GM21367 (cell line): ENCODE data around the gene ITGB2.
"Not testable (repeated sequence)": the region's sequence is repeated elsewhere in the genome, so short reads cannot be mapped to it uniquely, and the experiment has no call there.

ENCODE experiments used
- ATAC-seq: cut with Tn5 transposase; IDR thresholded peaks from one replicate; pipeline ENCODE4 v1.9.1; 2021; ENCODE audit not compliant: unreplicated experiment

Gene ITGB2

DNA sequence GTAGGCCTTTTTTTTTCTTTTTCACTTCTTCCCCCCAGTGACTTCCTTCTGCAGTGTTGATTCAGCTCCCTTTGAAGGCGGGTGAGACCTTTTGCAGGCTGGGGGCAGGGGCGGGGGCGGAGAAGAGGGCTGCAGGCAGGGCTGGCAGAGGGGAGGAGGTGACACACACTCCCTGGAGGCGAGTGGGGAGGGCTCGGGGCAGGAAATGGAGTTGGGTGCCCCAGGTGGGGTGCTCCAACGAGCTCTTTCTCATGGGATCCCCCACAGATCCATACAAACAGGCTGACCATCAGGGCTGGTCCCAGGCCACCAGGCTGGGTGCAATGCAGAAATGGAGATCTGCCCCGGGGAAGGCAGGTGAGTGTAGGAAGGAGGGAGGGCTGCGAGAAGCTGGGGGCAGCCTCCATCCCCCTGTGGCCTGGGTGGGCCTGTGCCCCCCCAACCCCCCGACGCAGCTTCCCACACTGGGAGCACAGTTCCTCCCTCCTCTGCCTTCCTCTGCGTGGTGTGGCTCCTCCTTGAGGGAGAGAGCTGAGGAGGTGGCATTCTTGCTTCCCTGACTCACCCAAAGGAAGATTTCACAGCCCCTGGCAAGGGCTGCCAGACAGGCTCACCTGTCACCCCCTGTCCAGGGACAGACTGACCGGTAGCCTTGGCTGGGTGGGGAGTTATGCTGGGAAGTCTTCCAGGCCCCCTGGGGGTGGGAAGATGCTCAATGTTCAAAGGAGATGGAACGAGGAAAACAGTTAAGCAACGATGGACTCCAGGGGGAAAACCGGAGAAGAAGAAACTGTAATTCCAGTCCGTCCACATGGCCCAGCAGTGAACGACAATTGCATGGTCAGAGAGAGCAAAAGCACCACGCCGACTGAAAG lies 7.1 kb upstream of the ITGB2 start:
- no peak for ATAC-seq

DNA sequence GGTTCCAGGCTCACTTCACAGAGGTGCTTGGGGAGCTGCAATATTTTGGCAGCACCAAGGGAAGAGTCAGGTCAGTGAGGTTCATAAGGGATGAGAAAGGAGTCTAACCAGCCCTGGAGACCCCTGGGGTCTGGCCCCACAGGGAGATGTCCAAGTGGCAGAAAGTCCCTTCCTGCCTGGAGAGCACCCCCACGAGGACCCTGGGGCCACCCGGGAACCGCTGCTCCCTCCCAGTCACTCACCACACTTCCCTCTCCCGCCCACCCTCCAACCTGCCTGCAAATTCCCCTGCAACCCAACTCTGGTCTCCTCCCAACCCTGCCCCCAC lies 6.5 kb upstream of the ITGB2 start:
- no peak for ATAC-seq

DNA sequence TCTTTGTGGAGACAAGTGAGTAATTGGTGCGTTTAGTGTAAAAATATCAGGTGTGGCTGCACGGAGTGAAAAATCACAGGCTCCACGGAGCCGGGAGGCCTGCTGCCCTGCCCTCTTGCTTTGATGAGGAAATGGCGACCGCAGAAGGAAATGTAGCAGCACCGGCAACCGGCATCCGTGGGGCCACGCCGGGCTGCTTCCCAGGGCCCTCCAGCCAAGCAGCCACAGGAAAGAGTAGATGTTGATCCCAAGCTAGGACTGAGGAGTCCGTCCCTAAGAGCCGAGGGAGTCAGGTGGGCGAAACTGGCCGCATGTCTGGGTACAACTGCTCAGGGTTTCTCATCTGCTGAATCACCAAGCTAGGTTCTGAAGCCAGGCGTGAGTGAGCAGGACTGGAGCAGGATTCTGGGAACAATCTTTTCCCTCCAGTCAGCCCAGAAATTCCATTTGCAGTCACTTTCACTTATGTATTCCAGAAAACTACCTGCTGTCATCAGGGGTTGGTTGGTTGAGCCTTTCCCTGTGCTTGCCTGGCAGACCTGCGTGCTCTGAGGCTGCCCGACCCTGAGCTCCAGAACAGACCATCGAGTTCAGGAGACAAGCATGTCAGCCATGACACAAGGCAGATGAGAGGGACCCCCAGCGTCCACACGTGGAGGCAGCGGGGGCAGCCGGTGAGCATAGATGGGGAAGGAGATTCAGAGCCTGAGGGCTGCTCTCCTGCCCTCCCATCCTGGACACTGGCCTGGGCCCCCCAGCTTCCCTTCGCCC lies 5.8 kb upstream of the ITGB2 start:
- ATAC-seq, result no peak

DNA sequence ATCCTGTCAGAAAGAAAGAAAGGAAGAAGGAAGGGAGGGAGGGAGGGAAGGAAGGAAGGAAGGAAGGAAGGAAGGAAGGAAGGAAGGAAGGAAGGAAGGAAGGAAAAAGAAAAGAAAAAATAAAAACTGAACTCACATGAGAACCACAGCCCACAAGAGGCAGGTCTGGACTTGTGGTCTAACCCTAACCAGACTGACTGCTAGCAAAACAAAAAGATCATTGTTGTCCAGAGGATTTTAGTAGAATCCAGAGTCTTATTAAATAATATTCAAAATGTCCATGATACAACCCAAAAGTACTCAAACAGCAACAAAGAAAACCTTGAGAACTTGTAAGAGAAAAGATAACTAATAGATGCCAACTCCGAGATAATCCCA lies 4.7 kb upstream of the ITGB2 start:
- no peak for ATAC-seq

DNA sequence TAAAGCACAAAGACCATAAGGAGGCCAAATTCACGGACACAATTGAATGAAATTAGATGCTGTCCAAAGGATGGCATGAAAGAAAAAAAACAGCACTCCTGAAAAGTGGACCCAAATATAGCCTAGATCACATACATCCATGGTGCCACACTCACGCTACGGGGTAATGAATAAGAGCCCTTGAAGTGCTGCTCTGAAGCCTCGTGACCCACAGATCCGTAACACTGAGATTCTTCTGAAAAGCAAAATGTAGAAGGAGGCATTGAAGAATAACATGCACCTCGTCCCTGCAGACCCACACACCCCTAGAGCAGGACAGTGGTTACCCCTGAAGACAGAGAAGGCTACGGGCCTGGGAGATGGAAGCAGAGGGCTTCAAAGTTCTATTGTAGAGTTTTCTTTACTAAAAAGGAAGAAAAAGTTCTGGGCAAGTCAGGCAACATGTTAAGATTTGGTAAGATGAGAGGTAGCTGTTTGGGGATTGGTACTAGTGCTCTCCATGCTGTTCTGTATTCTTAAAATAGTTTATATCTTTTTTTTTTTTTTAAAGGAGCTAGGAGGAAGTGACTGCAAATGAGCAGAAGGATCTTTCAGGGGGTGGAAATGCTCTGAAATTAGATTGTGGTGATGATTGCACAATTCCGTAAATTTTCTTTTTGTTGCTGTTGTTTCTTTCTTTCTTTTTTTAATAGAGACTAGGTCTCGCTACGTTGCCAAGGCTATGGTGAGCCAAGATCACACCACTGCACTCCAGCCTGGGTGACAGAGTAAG lies 4.1 kb upstream of the ITGB2 start:
- no peak for ATAC-seq

DNA sequence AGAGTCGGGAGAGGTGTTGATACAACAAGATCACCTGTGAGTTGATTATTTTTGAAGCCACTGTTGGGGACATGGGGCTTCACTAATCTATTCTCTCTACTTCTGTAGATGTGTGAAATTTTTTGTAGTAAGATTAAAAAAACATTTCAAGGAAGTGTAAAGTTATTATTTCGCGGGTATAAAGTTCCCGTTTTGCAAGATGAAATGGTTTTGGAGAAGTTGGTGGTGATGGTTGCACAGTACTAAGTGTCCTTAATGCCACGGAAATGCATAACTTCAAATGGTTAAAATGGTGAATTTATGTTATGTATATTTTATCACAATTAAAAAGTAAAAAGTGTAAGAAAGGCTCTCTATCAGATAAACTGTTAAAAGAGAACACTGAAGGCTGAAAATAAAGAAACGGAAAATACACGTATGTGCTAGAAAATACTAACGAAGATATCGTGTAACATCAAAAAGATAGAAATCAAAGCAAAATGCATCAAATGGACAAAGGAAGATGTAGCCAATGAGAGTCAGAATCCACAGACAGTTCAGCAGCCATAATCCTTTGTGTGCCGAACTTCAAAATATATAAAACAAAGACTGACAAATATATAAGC lies 2.9 kb upstream of the ITGB2 start:
- no peak for ATAC-seq

DNA sequence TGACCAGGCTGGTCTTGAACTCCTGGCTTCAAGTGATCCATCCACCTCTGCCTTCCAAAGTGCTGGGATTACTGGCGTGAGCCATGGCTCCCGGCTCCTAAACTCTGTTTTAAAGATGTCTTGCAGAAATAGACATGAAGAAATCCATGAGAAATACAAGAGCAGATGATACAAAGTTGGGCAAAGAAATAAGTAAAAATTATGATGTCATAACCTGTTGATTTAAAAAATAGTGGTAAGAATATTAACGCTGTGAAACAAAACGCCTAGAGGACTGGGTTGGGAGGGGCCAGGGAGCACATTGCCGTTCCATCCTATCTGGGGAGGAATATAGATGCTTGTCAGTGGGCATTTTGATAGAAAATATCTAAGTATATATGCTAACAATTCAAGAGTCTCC lies 1.2 kb upstream of the ITGB2 start:
- no peak for ATAC-seq

DNA sequence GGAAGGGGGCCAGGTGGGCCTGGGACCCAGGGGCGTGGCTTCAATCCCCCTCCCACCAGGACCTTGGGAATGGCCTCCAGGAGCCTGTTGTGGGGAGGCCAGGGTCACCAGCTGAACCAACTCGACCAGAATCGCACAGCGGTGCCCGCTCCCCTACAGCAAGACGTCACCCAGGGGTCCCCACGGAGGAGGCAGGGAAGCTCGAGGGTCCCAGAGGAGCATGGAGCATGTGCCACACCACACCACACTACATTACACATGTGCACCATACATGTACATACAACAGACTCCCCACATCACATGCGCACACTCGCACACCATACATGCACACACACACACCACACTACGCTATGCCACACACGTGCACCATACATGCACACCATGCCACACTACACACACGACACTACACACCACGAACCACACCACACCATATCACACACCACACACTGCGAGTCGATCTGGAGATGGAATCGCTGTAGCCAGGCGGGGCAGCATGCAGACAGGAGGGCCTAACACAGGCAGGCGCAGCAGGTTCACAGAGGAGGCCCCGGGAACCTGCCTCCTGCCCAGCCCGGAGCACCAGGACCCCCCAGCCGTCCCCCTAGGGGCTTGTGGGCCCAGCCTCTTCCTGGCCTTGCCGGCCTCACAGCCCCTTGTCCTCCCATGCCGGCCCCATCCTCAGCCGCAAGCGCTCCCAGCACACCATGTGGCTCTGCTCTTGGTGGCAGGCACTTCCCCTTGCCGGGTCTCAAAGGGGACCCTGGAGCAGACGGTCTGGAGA lies 596 bp downstream of the ITGB2 start:
- ATAC-seq, result peak; percentile 14

DNA sequence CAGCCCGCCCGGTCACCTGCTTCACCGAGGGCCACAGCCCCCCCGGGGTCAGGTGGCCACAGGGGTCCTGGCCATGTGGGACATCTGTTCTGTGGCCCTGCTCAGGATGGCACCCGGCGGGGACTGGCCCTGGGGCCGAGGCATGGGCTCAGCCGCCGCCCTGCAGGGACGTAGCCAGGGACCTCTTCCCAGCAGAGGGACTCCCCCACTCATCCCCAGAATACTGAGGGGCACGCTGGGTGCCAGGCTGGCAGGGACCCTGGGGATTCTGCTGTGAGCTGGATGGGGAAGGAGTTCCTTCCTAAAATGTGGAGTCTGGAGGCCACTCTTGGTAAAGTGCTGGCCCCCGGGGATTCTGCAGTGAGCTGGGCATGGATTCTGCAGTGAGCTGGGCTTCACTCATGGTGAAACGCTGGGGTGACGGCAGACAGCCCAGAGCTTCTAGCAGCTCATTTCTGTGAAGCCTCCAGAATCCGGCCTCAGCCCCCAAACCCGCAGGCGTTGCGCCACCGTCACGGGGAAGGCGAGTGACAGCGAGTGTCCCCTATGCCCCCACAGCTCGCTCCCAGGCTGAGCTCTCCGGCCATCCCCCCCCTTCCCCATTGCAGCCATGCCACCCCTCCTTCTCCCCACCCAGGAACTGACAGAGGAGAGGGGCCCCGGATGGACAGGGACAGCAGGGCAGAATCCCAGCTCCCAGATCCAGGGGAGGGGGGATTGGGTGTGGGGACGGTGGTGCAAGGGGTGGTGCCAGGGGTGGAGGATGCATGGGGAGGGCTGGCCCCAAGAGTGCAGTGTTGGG lies 1.4 kb downstream of the ITGB2 start:
- ATAC-seq, result no peak

DNA sequence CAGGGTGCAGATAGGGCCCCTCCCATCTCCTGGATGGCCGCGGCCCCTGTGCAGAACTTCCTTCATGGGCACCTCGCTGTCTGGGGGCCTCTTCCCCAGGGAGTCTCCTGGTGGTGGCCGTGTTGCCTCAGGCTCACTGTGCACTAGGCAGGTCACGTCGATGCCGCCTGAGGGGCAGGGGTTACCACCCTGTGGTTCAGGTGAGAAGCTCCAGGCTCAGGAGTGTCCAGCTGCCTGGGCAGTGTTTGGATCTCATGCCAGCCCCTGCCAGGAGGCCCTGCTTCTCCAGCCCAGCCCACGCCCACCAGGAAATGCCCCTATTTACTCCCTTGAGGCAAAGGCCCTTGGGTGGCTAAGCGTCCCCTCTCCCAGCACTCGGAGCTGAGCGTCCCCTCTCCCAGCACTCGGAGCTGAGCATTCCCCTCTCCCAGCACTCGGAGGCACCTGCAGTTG lies 2.1 kb downstream of the ITGB2 start:
- ATAC-seq, result no peak

DNA sequence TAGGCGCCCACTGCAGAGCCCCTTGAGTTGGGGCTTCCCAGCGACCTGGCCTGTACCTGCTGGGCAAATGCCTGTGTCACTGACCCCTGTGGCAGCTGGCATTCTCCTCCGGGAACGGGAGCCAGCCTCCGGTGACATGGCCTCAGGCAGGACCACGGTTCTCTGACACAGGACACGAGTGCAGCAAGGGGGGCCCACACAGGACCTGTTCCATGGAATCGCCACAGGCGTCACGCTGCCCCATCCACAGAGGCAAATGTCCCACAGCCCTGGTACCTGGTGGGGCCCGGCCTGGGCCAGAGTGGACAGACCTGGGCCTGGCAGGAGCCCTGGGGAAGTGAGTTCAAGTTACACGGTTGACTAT lies 2.6 kb downstream of the ITGB2 start:
- no peak for ATAC-seq

DNA sequence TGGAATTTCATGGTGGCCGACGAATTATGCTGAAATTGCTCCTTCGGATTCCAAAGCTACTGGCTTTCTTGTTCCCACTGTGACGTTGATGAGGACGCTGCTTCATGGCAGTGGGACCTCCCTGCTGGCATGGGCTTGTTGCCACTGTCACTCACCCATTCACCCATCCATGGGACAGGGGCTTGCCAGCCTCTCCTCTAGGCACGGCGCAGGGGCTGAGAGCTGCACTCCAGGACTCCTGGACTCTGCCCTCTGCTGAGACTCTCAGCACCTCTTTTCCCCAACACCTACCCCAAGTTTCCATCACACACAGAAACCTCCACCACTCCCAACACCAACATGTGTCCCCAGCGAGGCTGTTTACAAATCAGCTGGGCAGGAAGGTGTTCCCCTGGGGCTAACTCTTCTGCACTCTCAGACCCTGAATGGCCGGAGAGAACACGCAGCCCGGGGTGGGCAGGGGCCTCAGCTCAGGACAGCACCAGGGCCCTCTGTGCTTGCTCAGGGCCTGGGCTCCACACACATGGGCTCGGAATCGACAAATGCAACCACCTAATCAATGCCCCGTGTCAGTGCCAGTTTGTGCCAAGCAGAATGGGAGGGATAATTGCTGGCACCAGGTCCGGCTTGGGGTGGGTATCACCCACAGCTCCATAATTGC lies 3.1 kb downstream of the ITGB2 start:
- no peak for ATAC-seq

DNA sequence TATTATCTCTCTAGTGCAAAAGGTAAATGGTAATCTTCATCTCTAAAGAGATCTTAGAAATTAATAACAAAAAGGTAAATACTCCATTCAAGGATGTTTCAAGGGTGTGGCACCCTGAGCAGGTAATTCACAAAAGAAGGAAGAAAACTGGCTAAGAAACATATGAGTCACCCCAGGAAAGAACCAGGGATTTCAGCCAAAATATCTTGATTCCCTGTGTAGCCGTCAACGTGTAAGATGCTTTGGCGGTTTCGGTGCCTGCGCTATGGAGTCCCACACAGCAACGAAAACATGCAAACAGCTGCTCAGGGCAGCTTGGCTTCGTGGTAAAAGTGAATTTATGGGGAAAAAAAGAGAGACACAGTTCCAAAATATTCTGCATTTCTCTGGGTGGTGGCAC lies 3.7 kb downstream of the ITGB2 start:
- ATAC-seq, result no peak

DNA sequence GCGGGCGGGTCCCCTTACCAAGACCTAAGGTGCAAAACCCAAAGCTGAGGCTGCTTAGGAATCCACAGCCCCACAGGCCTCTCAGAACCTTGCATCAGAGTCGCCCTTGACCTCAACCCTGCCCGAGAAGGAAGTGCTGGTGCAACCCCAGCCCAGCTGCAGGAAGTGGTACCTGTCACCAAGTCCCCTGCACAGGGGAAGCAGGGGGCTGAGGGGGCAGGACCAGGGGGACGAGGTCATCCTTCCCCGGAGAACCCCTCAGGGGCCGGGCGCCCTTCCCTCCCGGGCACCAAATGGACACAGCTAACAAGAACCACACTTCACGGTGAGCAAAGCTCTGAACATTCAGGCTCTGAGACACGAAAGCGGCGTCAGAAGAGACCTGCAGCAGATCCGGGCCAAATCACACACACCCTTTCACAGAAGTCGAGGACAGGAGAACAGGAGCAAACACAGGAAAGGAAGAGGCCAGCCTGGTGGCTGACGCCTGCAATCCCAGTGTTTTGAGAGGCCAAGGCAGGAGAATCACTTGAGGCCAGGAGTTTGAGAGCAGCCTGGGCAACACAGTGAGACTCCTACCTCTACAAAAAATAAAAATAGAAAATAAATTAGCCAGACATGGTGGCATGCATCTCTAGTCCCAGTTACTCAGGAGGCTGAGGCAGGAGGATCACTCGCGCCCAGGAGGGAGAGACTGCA lies 6.4 kb downstream of the ITGB2 start:
- peak; percentile 52 for ATAC-seq

DNA sequence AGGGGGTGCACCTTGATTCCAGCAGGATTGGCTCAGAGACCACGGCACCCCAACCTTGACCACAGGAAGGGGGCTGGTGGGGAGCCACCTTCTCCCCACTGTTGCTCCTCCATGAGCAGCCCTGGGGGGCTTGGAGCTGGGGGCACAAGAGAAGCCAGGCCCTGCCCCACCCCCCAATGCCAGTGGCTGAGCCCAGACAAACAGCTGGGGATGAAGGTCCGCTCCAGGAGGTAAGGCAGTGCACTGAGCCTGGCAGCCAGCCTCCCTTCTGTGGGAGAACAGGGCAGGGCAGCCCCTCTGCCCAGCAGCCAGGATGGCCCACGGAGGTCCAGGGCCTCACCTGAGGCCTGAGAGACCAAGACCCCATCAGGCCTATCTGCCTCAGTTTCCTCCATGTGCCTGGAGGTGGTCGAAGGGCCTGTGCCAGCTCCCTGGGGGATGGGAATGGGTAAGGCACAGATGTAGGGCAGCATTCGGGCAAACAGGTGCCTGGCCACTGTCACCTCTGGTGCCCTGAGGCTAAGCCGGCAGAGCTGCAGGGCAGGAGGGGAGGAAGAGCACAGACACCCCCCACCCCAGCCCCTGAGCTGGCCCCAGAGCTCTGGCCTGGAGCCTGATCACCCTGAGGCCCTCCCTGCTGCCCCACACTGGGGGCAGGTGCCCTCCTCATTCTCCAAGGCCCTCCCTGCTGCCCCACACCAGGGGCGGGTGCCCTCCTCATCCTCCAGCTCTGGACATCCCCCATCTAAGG lies 7.1 kb downstream of the ITGB2 start:
- no peak for ATAC-seq

DNA sequence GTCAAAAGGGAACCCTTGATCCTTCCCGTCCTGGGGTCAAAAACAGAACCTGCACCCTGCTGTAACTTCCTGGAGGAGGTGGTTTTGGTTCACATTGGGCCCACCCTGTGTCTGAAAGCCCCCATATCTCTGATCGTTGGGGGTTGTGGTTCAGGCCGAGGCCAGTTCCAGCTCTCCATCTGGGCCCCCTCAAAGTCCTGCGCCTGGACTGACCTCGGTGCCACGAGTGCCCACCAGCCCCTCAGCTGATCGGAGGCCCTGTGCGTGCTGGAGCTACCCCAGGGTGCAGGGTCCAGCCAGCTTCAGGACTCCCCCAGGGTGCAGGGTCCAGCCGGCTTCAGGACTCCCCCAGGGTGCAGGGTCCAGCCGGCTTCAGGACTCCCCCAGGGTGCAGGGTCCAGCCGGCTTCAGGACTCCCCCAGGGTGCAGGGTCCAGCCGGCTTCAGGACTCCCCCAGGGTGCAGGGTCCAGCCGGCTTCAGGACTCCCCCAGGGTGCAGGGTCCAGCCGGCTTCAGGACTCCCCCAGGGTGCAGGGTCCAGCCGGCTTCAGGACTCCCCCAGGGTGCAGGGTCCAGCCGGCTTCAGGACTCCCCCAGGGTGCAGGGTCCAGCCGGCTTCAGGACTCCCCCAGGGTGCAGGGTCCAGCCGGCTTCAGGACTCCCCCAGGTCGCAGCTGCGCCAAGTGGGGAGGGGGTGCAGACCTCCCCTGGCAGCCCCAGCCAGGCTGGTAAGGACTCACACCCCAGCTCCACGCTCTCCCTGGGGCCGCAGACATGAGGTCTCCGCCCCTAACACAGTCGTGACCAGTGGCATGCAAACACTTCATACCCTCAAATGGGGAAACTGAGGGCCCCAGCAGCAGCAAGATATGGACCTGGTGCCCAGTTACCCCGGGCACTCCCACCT lies 7.9 kb downstream of the ITGB2 start:
- ATAC-seq, result not testable (repeated sequence)

DNA sequence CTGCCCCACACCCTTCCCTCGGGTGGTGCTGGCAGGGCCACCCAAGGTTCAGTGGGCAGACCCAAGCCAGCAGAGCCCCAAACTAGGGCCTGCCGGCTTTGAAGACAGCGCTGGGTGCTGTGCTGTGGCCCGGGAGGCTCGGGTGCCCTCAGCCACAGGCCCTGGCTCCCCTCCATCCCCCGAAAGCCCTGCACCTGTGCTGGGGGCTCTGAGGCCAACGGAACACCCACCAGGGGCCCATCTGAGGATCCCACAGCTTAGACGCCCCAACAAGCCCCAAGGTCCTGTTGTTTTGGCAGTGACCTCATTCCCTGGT lies 8.6 kb downstream of the ITGB2 start:
- no peak for ATAC-seq
